SJCRH30 (cell line): ENCODE data around the gene DMRT1. TPM values are rescaled to one million over a fixed set of nuclear protein-coding genes. Genes with fewer than 3 reads are reported as not detected.

Experiments
- DNase-seq, 2 experiments: peaks; one replicate each; pipeline ENCODE4 v3.0.0-alpha.2; 2015 to 2020
- H3K27ac ChIP-seq: fragments of 250-450 bp; sonication (Bioruptor Pico); 2 replicates; pipeline ENCODE4 v1.5.1; 2020; ENCODE audit warnings: mild to moderate bottlenecking, moderate library complexity
- H3K27me3 ChIP-seq: fragments of 250-450 bp; sonication (Bioruptor Pico); 2 replicates; pipeline ENCODE4 v1.5.1; 2020; ENCODE audit warnings: mild to moderate bottlenecking, moderate library complexity
- H3K36me3 ChIP-seq: fragments of 250-450 bp; sonication (Bioruptor Pico); 2 replicates; pipeline ENCODE4 v1.5.1; 2020; ENCODE audit warnings: mild to moderate bottlenecking, moderate library complexity
- H3K4me1 ChIP-seq: fragments of 250-450 bp; sonication (Bioruptor Pico); 2 replicates; pipeline ENCODE4 v1.5.1; 2020; ENCODE audit warnings: mild to moderate bottlenecking, moderate library complexity
- H3K4me3 ChIP-seq: fragments of 250-450 bp; sonication (Bioruptor Pico); 2 replicates; pipeline ENCODE4 v1.5.1; 2020; ENCODE audit warnings: mild to moderate bottlenecking, moderate library complexity
- H3K9me3 ChIP-seq: fragments of 250-450 bp; sonication (Bioruptor Pico); replicated peaks from 2 replicates; pipeline ENCODE4 v1.5.1; 2020; ENCODE audit warnings: mild to moderate bottlenecking, moderate library complexity
- total RNA-seq: library from RNA; depleted of rRNA; stranded (reverse); fragments of >200 nt; shearing (Covaris generic); gene quantifications from 2 replicates; pipeline ENCODE4 v1.2.3, GENCODE V29; 2014; rRNA removed

Gene DMRT1
- total RNA-seq, 1 experiment from 2014 or later = not detected

DNA sequence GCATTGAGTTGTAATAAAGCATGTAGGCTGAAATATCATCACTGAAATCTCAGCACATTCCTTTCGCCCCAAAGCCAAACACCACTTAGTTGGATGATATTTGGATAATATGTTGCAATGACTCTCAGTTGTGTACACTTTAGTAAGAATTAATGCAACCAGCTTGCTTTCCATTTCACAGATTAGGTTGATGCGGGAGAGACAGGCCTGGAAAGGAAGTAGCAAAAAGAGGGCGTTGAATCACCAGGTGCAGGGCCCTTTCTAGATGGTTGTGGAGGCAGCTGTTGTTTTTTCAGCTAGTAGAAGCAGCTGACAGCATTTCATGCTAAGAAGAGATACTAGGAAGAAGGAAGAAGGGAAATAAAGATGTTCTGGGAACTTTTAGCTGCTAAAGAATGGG is 165.8 kb downstream of the DMRT1 start:
- H3K4me3 ChIP-seq = no peak overlapping the region
- DNase-seq = peak; percentile 76 to 86
- peaks cover 21% of the 10 kb centered on the region for H3K4me1 ChIP-seq
- peak overlapping the region; percentile 69 for H3K27ac ChIP-seq
- H3K36me3 ChIP-seq = no peaks in the 10 kb centered on the region
- H3K27me3 ChIP-seq = no peaks in the 10 kb centered on the region
- no peaks in the 10 kb centered on the region for H3K9me3 ChIP-seq

DNA sequence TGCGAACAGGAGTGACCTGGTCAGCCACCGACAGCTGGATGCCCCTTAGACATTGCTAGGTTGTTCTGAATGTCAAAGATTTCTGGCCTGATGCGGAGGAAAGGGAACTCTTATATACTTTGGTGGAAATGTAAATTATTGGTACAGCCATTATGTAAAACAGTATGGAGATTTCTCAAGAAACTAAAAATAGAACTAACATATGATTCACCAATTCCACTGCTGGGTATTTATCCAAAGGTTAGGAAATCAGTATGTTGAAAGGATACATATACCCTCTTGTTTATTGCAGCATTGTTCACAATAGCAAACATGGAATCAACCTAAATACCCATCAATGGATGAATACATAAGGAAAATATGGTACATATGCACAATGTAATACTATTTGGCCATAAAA is 166.7 kb downstream of the DMRT1 start:
- Histone ChIP-seq H3K36me3 (no peaks in the 10 kb centered on the region), H3K4me3 (no peak overlapping the region), H3K4me1 (peaks cover 21% of the 10 kb centered on the region), H3K27me3 (no peaks in the 10 kb centered on the region), H3K9me3 (no peaks in the 10 kb centered on the region), H3K27ac (peak overlapping the region; percentile 69)
- no peak for DNase-seq

DNA sequence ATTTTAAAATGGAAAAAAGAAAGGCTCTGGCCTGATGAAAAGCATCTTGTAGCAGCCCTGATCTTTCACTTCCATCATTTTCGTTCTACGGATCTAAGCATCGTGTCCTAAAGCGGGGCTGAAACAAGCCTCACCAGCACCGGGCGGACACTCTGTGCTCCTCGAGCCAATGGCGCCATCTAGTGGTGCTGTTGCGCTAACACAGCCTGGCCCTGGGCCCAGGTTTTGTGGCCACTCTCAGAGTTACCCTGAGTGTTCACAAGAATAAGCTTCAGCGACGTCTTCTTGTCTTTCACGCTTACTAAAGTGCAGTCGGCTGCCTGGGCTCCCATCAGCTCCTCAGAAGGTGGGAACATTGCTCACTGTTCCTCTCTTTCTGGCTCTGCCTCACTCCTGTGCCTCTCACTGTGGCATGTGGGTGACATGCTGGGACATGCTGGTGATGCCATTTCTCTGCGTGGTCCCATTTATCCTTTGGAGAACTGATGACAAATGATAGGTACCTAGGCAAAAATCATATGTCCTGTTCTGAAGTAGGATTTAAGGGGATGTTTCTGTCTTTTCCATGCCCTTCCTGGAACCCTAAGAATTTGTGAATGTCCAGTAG is 167.7 kb downstream of the DMRT1 start:
- H3K27me3 ChIP-seq = no peaks in the 10 kb centered on the region
- no peaks in the 10 kb centered on the region for H3K9me3 ChIP-seq
- DNase-seq = peak; percentile 76 to 93
- H3K4me3 ChIP-seq = no peak overlapping the region
- H3K27ac ChIP-seq = peak overlapping the region; percentile 29
- no peaks in the 10 kb centered on the region for H3K36me3 ChIP-seq
- H3K4me1 ChIP-seq = peaks cover 21% of the 10 kb centered on the region

GRCh38 chr9:1013021-1013420 is 171.5 kb downstream of the DMRT1 start:
- H3K27me3 ChIP-seq = no peaks in the 10 kb centered on the region
- no peak for DNase-seq
- H3K27ac ChIP-seq = no peak overlapping the region
- no peak overlapping the region for H3K4me3 ChIP-seq
- no peaks in the 10 kb centered on the region for H3K9me3 ChIP-seq
- H3K36me3 ChIP-seq = no peaks in the 10 kb centered on the region
- peaks cover 14% of the 10 kb centered on the region for H3K4me1 ChIP-seq

- Histone ChIP-seq H3K36me3 (no peaks in the 10 kb centered on the region), H3K27ac (no peak overlapping the region), H3K27me3 (no peaks in the 10 kb centered on the region), H3K4me3 (no peak overlapping the region), H3K9me3 (no peaks in the 10 kb centered on the region), H3K4me1 (peaks cover 8% of the 10 kb centered on the region)
- DNase-seq = peak in 1 of 2 experiments; percentile 56
Measured at GRCh38 chr9:1014225-1014624, 172.7 kb downstream of the DMRT1 start.

DNA sequence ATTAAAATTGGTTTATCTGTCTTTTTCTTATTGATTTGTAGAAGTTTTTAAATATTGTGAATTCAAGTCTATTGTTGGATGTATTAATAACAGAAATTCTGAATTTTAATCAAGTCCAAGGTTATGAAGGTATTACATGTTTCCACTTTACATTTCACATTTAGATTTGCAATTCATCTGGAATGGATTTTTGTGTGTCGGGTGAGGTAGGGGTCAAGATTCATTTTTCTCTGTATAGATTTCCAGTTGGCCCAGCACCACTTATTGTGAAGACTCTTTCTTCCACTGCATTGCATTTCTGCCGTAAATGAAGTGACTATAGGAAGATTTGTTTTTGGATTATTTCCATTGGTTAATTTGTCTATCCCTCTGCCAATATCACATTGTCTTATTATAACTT is 173.1 kb downstream of the DMRT1 start:
- no peak overlapping the region for H3K27ac ChIP-seq

DNA sequence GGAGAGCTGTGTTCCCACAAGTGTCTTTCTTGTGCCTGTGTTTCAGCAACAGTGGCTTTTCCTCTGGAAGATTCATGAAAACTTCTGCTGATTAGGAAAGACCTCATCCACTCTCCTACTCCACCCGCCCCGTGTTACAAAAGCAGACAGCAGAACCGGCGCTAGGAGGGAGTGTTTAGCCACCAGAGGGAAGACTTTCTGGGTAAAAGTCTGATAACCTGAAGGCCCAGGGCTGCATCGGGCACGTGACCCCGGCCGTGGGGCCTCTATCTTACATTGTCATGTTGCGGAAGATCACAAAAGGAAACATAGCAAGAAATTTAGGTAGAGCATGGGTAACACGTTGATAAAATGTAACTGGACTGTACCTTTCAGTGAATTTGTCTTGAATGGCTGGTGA is 176.6 kb downstream of the DMRT1 start:
- DNase-seq = peak in 1 of 2 experiments; percentile 43

More for the DNA sequence above, 173.1 kb downstream of the DMRT1 start:
- H3K9me3 ChIP-seq = no peaks in the 10 kb centered on the region
- peaks cover 4% of the 10 kb centered on the region for H3K4me1 ChIP-seq
- no peak overlapping the region for H3K4me3 ChIP-seq
- H3K27me3 ChIP-seq = no peaks in the 10 kb centered on the region
- DNase-seq = no peak
- H3K36me3 ChIP-seq = no peaks in the 10 kb centered on the region

More for the DNA sequence above, 176.6 kb downstream of the DMRT1 start:
- no peak overlapping the region for H3K27ac ChIP-seq
- no peaks in the 10 kb centered on the region for H3K36me3 ChIP-seq
- peaks cover 4% of the 10 kb centered on the region for H3K4me1 ChIP-seq
- H3K27me3 ChIP-seq = no peaks in the 10 kb centered on the region
- H3K9me3 ChIP-seq = peaks cover 3% of the 10 kb centered on the region; the same call in 1 of the 2 replicates
- no peak overlapping the region for H3K4me3 ChIP-seq

Other genes starting within 250 kb of the DMRT1 start
- not detected in 2 replicates for gene DMRT3, start 135.0 kb downstream of the DMRT1 start, total RNA-seq
- 28.6 and 33.1 TPM in 2 replicates for gene DMRT2, start 208.7 kb downstream of the DMRT1 start, total RNA-seq